Panc1 (cell line): ENCODE results near the gene LAMA5. TPM values are rescaled to one million over a fixed set of nuclear protein-coding genes. Genes with fewer than 3 reads are reported as not detected.
A peak's percentile ranks its signal among the peaks of the same experiment; 100 is the strongest.

ENCODE experiments used
- ATAC-seq: fragments of 200-7000 bp; cut with Tn5 transposase; 2 replicates; pipeline ENCODE4 v1.9.1; 2020; ENCODE audit warnings: mild to moderate bottlenecking, moderate library complexity
- BruUV-seq: library from RNA; stranded (reverse); fragments of 400-500 nt; replicated peaks from 2 replicates; lab custom pipeline; 2021; lab: Mats Ljungman, UMichigan
- CTCF ChIA-PET: fragments of 300-600 bp; sonication (Branson Sonifier 250); formaldehyde crosslinking; loops from one replicate; lab custom pipeline; 2022; ENCODE audit warnings: antibody characterized with exemption; lab: Charles Lee
- POLR2A ChIA-PET: fragments of 300-600 bp; sonication (Branson Sonifier 250); formaldehyde crosslinking; loops from one replicate; lab custom pipeline; 2022; ENCODE audit warnings: antibody characterized with exemption; lab: Charles Lee
- DNase-seq: peaks from one replicate; pipeline ENCODE4 v3.0.0-alpha.2; 2010; ENCODE audit warnings: low read depth, low spot score
- H3K27ac ChIP-seq: 2 replicates; pipeline ENCODE4 v1.5.1; 2011; ENCODE audit warnings: mild to moderate bottlenecking, low read length, inconsistent platforms
- H3K27me3 ChIP-seq: fragments of 200-500 bp; sonication (Bioruptor generic); 2 replicates; pipeline ENCODE4 v1.6.0; 2014; ENCODE audit warnings: low read length, inconsistent platforms; ENCODE audit not compliant: control insufficient read depth, insufficient read depth
- H3K36me3 ChIP-seq: fragments of 200-500 bp; sonication (Bioruptor generic); 2 replicates; pipeline ENCODE4 v1.5.1; 2014; ENCODE audit warnings: inconsistent platforms, mild to moderate bottlenecking, low read length, moderate library complexity; ENCODE audit not compliant: control insufficient read depth, insufficient read depth
- H3K4me1 ChIP-seq: 2 replicates; pipeline ENCODE4 v1.5.1; 2011; ENCODE audit warnings: inconsistent platforms, mild to moderate bottlenecking, low read length, moderate library complexity; ENCODE audit not compliant: control insufficient read depth, insufficient read depth
- H3K4me3 ChIP-seq, 2 experiments: 2 replicates each; pipeline ENCODE4 v1.5.1; 2011 to 2012; ENCODE audit warnings: low read depth in 2 of 2, low read length in 2 of 2, mild to moderate bottlenecking in 2 of 2, inconsistent platforms in 1 of 2, moderate library complexity in 1 of 2
- H3K9me3 ChIP-seq: fragments of 200-500 bp; sonication (Bioruptor generic); 2 replicates; pipeline ENCODE4 v1.5.1; 2014; ENCODE audit warnings: low read depth, mild to moderate bottlenecking, inconsistent platforms, low read length, moderate library complexity; ENCODE audit not compliant: control insufficient read depth, insufficient read depth
- CTCF ChIP-seq: fragments of 450-650 bp; IDR thresholded peaks from 2 replicates; pipeline ENCODE4 v1.5.1; 2017; ENCODE audit warnings: mild to moderate bottlenecking
- POLR2AphosphoS5 ChIP-seq: IDR thresholded peaks from 2 replicates; pipeline ENCODE4 v1.6.1; 2012; ENCODE audit warnings: mild to moderate bottlenecking, low read depth, low read length, moderate library complexity
- REST ChIP-seq, 2 experiments: IDR thresholded peaks; 2 replicates each; pipeline ENCODE4 v1.6.1; 2011 to 2012; ENCODE audit warnings: low read depth in 2 of 2, control low read depth in 1 of 2, low read length in 1 of 2, mild to moderate bottlenecking in 1 of 2, moderate library complexity in 1 of 2; ENCODE audit not compliant: insufficient read depth in 1 of 2
- SIN3A ChIP-seq: IDR thresholded peaks from 2 replicates; pipeline ENCODE4 v1.6.1; 2012; ENCODE audit warnings: low read depth, mild to moderate bottlenecking, low read length, moderate library complexity, borderline replicate concordance; ENCODE audit not compliant: insufficient read depth
- TCF7L2 ChIP-seq: IDR thresholded peaks from 2 replicates; pipeline ENCODE4 v1.6.1; 2011; ENCODE audit warnings: mild to moderate bottlenecking, low read depth, low read length, inconsistent platforms
- in situ Hi-C: cut with HindIII; loops from 2 replicates; pipeline ENCODE4 v1.10.0; 2016; ENCODE audit warnings: low sequenced_read_pairs, low pct_unique_long_range_greater_than_20kb
- intact Hi-C: fragments of 100-400 bp; cut with micrococcal nuclease; formaldehyde crosslinking; loops from one replicate; pipeline ENCODE4 v1.10.0; 2022; ENCODE audit not compliant: unreplicated experiment
- total RNA-seq: library from RNA; stranded (reverse); gene quantifications from one replicate; pipeline ENCODE4 v1.2.1, GENCODE V29; 2021; ENCODE audit not compliant: unreplicated experiment

LAMA5 gene
- total RNA-seq, 1 experiment from 2014 or later: 497 TPM

- Histone ChIP-seq H3K9me3 (no peaks in the 10 kb centered on the region), H3K27me3 (no peaks in the 10 kb centered on the region), H3K4me3 (no peak overlapping the region), H3K36me3 (peaks cover 4% of the 10 kb centered on the region), H3K4me1 (peaks cover 4% of the 10 kb centered on the region; the same call in 1 of the 2 replicates), H3K27ac (no peak overlapping the region)
- no TSS peak for BruUV-seq
- ChIA-PET CTCF (no interaction called here), POLR2A (no interaction called here)
- ATAC-seq (peak; percentile 2), DNase-seq (no peak)
- in situ Hi-C loops (no loop called here), intact Hi-C loops (no loop called here)
- TF ChIP-seq POLR2AphosphoS5: no peak
- TF ChIP-seq REST (IDR thresholded peaks at IDR 0.05; ENCODE audit: insufficient read depth in 1 of 2, low read depth in 2 of 2, low read length in 1 of 2): no peak
- TF ChIP-seq SIN3A: no peak
- no peak for TF ChIP-seq TCF7L2
- TF ChIP-seq CTCF: no peak
Measured at GRCh38 chr20:62321975-62322374, 45.1 kb downstream of the LAMA5 start.

GRCh38 chr20:62321521-62321948 is 45.6 kb downstream of the LAMA5 start:
- no peaks in the 10 kb centered on the region for H3K9me3 ChIP-seq
- ATAC-seq: peak; percentile 24; the same call in 1 of the 2 replicates
- peaks cover under 1% of the 10 kb centered on the region for H3K36me3 ChIP-seq
- in situ Hi-C loops: no loop called here
- BruUV-seq: no TSS peak
- intact Hi-C loops: no loop called here
- H3K27ac ChIP-seq: no peak overlapping the region
- H3K4me1 ChIP-seq: peaks cover 4% of the 10 kb centered on the region; the same call in 1 of the 2 replicates
- no peaks in the 10 kb centered on the region for H3K27me3 ChIP-seq
- TF ChIP-seq REST (IDR thresholded peaks at IDR 0.05; ENCODE audit: insufficient read depth in 1 of 2, low read depth in 2 of 2, low read length in 1 of 2) (no peak), POLR2AphosphoS5 (peak; percentile 19; the same call in 1 of the 2 replicates), TCF7L2 (no peak)
- ChIA-PET CTCF (no interaction called here), POLR2A (no interaction called here)
- DNase-seq: no peak
- H3K4me3 ChIP-seq: no peak overlapping the region
